Stimulated activated CD4-positive, alpha-beta T cell treated with anti-CD3 and anti-CD28 coated beads, TNF-alpha, amount 100 ng/mL, for 48 hours (primary cell): ENCODE results near the gene PCDH17.

Experiments used
- DNase-seq, 3 donors: peaks; one replicate each; pipeline ENCODE4 v3.0.0-alpha.2; 2020; ENCODE audit warnings: low read depth in 3 of 3

Gene PCDH17

GRCh38 chr13:57631596-57632275, at the start of gene PCDH17:
Gene PCDH17 (plus strand): TSS chr13:57631744. CDS start chr13:57632547, 803 bp downstream.
- DNase-seq = no peak

GRCh38 chr13:57582032-57582431, 49.5 kb upstream of the PCDH17 start:
- DNase-seq = no peak

GRCh38 chr13:57583529-57583928, 48.0 kb upstream of the PCDH17 start:
- DNase-seq = no peak

- no peak for DNase-seq
Observed at GRCh38 chr13:57588639-57589038, 42.9 kb upstream of the PCDH17 start.

- DNase-seq = no peak
Observed at GRCh38 chr13:57595775-57596174, 35.8 kb upstream of the PCDH17 start.

GRCh38 chr13:57601536-57601935, 30.0 kb upstream of the PCDH17 start:
- DNase-seq = no peak

GRCh38 chr13:57604442-57604841, 27.1 kb upstream of the PCDH17 start:
- DNase-seq = no peak

GRCh38 chr13:57611969-57612368, 19.6 kb upstream of the PCDH17 start:
- no peak for DNase-seq

GRCh38 chr13:57612568-57612967, 19.0 kb upstream of the PCDH17 start:
- no peak for DNase-seq

- no peak for DNase-seq
Observed at GRCh38 chr13:57624565-57625435, 6.7 kb upstream of the PCDH17 start.

GRCh38 chr13:57627663-57628062, 3.9 kb upstream of the PCDH17 start:
- no peak for DNase-seq

GRCh38 chr13:57629391-57629804, 2.1 kb upstream of the PCDH17 start:
- DNase-seq = no peak

- peak in 1 of 3 donors; percentile 23 for DNase-seq
Observed at GRCh38 chr13:57629821-57630235, 1.7 kb upstream of the PCDH17 start.

GRCh38 chr13:57630661-57631595, 616 bp upstream of the PCDH17 start:
- no peak for DNase-seq

GRCh38 chr13:57632276-57633140, 964 bp downstream of the PCDH17 start:
- no peak for DNase-seq

- DNase-seq = no peak
Observed at GRCh38 chr13:57633141-57633949, 1.8 kb downstream of the PCDH17 start.

- no peak for DNase-seq
Observed at GRCh38 chr13:57633950-57634838, 2.6 kb downstream of the PCDH17 start.

GRCh38 chr13:57634839-57635165, 3.3 kb downstream of the PCDH17 start:
- no peak for DNase-seq

GRCh38 chr13:57635541-57636085, 4.1 kb downstream of the PCDH17 start:
- DNase-seq = no peak
